Islet of Langerhans (tissue), 1 donor: ENCODE results near the gene GRIK4.

Experiments used
- FAIRE-seq: peaks from one replicate; lab custom pipeline; 2011; peaks lifted over from hg19 to GRCh38; lab: Jason Lieb, UNC

Gene GRIK4

GRCh38 chr11:120854988-120855387 is 343.4 kb downstream of the GRIK4 start:
- no peak for FAIRE-seq

GRCh38 chr11:120857508-120857907 is 346.0 kb downstream of the GRIK4 start:
- no peak for FAIRE-seq

- no peak for FAIRE-seq
These were observed 347.2 kb downstream of the GRIK4 start for GRCh38 chr11:120858740-120859139.

- no peak for FAIRE-seq
These were observed 348.2 kb downstream of the GRIK4 start for GRCh38 chr11:120859552-120860295.

GRCh38 chr11:120863359-120863758 is 351.8 kb downstream of the GRIK4 start:
- no peak for FAIRE-seq

GRCh38 chr11:120867024-120867423 is 355.5 kb downstream of the GRIK4 start:
- FAIRE-seq, result no peak

- no peak for FAIRE-seq
These were observed 356.0 kb downstream of the GRIK4 start for GRCh38 chr11:120867531-120867930.

GRCh38 chr11:120867988-120868387 is 356.4 kb downstream of the GRIK4 start:
- no peak for FAIRE-seq

- no peak for FAIRE-seq
These were observed 357.5 kb downstream of the GRIK4 start for GRCh38 chr11:120869097-120869496.

GRCh38 chr11:120869516-120870011 is 358.0 kb downstream of the GRIK4 start:
- no peak for FAIRE-seq

- FAIRE-seq, result no peak
These were observed 359.6 kb downstream of the GRIK4 start for GRCh38 chr11:120871194-120871593.

GRCh38 chr11:120871924-120872323 is 360.4 kb downstream of the GRIK4 start:
- no peak for FAIRE-seq

- no peak for FAIRE-seq
These were observed 362.6 kb downstream of the GRIK4 start for GRCh38 chr11:120873966-120874735.

- no peak for FAIRE-seq
These were observed 364.4 kb downstream of the GRIK4 start for GRCh38 chr11:120875986-120876385.

GRCh38 chr11:120877746-120878365 is 366.3 kb downstream of the GRIK4 start:
- FAIRE-seq, result no peak

GRCh38 chr11:120878781-120879180 is 367.2 kb downstream of the GRIK4 start:
- no peak for FAIRE-seq

GRCh38 chr11:120880498-120881175 is 369.1 kb downstream of the GRIK4 start:
- FAIRE-seq, result no peak

GRCh38 chr11:120881596-120881995 is 370.0 kb downstream of the GRIK4 start:
- FAIRE-seq, result no peak

GRCh38 chr11:120882175-120882574 is 370.6 kb downstream of the GRIK4 start:
- no peak for FAIRE-seq

- no peak for FAIRE-seq
These were observed 372.0 kb downstream of the GRIK4 start for GRCh38 chr11:120883404-120884080.

GRCh38 chr11:120884154-120885020 is 372.8 kb downstream of the GRIK4 start:
- FAIRE-seq, result no peak
